OCI-LY7 (cell line): ENCODE measurements around the gene ZP4.

Source experiments
- EZH2phosphoT487 ChIP-seq: fragments of 200-600 bp; sonication (generic); IDR thresholded peaks from 2 replicates; pipeline ENCODE4 v1.6.1; 2018; ENCODE audit warnings: low read depth, borderline replicate concordance, mild to moderate bottlenecking, mixed run types, antibody characterized with exemption, low read length, moderate library complexity, mixed read lengths
- TF ChIP-seq, protein P1 (sequence below): fragments of 200-600 bp; sonication (generic); conservative IDR thresholded peaks from 2 replicates; pipeline ENCODE4 v1.5.1; 2014; ENCODE audit warnings: mild to moderate bottlenecking, antibody characterized with exemption, low read length, moderate library complexity, mixed read lengths

DNA sequence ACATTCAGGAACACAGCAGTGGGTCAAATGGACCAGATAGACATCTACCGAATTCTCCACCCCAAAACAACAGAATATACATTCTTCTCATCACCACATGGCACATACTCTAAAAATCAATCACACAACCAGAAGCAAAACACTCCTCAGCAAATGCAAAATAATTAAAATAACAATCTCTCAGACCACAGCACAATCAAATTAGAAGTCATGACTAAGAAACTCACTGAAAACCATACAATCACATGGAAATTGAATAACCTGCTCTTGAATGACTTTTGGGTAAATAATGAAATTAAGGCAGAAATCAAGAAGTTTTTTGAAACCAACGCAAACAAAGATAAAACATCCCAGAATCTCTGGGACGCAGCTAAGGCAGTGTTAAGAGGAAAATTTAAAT lies 49.2 kb downstream of the ZP4 start:
- TF ChIP-seq, protein P1, sequence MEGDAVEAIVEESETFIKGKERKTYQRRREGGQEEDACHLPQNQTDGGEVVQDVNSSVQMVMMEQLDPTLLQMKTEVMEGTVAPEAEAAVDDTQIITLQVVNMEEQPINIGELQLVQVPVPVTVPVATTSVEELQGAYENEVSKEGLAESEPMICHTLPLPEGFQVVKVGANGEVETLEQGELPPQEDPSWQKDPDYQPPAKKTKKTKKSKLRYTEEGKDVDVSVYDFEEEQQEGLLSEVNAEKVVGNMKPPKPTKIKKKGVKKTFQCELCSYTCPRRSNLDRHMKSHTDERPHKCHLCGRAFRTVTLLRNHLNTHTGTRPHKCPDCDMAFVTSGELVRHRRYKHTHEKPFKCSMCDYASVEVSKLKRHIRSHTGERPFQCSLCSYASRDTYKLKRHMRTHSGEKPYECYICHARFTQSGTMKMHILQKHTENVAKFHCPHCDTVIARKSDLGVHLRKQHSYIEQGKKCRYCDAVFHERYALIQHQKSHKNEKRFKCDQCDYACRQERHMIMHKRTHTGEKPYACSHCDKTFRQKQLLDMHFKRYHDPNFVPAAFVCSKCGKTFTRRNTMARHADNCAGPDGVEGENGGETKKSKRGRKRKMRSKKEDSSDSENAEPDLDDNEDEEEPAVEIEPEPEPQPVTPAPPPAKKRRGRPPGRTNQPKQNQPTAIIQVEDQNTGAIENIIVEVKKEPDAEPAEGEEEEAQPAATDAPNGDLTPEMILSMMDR, result no peak
- TF ChIP-seq EZH2phosphoT487, result no peak
